Prostate gland (tissue), 2 donors: ENCODE results near the gene CFAP210.

Experiments
- POLR2A ChIP-seq: fragments of 450-650 bp; IDR thresholded peaks from one replicate; pipeline ENCODE4 v1.6.1; 2016; ENCODE audit warnings: antibody characterized with exemption, mild to moderate bottlenecking
- POLR2AphosphoS5 ChIP-seq: sonication (generic); formaldehyde crosslinking; IDR thresholded peaks from one replicate; pipeline ENCODE4 v1.6.1; 2017; ENCODE audit warnings: antibody characterized with exemption
- TF ChIP-seq, protein P1 (sequence below), 4 experiments: fragments of 200-600 bp in 2 of 4; fragments of 450-650 bp in 2 of 4; sonication (generic) in 2 of 4; IDR thresholded peaks; 1 replicate in 3 of 4; 2 replicates in 1 of 4; pipeline ENCODE4 v1.5.1; 2016 to 2019; ENCODE audit warnings: antibody characterized with exemption in 4 of 4, mild to moderate bottlenecking in 2 of 4, moderate library complexity in 2 of 4

DNA sequence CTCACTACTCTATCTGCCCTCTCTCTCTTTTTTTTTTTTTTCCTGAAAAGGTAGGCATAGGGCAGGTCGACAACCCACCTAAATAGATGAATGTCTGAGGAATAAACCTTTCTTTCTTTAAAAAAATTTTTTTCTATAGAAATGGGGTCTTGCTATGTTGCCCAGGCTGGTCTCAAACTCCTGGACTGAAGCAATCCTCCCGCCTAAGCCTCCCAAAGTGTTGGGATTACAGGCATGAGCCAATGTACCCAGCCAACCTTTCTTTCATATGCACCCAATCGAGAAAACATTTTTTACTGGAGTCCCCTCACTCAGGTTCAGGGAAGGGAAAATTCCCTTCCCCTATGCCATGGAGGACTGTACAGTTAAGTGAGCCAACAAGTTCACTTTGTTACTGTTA, 31.0 kb downstream of the CFAP210 start:
- TF ChIP-seq, protein P1, sequence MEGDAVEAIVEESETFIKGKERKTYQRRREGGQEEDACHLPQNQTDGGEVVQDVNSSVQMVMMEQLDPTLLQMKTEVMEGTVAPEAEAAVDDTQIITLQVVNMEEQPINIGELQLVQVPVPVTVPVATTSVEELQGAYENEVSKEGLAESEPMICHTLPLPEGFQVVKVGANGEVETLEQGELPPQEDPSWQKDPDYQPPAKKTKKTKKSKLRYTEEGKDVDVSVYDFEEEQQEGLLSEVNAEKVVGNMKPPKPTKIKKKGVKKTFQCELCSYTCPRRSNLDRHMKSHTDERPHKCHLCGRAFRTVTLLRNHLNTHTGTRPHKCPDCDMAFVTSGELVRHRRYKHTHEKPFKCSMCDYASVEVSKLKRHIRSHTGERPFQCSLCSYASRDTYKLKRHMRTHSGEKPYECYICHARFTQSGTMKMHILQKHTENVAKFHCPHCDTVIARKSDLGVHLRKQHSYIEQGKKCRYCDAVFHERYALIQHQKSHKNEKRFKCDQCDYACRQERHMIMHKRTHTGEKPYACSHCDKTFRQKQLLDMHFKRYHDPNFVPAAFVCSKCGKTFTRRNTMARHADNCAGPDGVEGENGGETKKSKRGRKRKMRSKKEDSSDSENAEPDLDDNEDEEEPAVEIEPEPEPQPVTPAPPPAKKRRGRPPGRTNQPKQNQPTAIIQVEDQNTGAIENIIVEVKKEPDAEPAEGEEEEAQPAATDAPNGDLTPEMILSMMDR (IDR thresholded peaks at IDR 0.05): no peak
- TF ChIP-seq POLR2A (no peak), POLR2AphosphoS5 (no peak)
